HG02852 (cell line): ENCODE measurements around the gene ADRA2C.
"Not testable (repeated sequence)": the region's sequence is repeated elsewhere in the genome, so short reads cannot be mapped to it uniquely, and the experiment has no call there.

Experiments
- ATAC-seq: cut with Tn5 transposase; IDR thresholded peaks from one replicate; pipeline ENCODE4 v1.9.1; 2021; ENCODE audit warnings: mild to moderate bottlenecking, moderate library complexity; ENCODE audit not compliant: unreplicated experiment

Gene ADRA2C

GRCh38 chr4:3810111-3810680 lies 44.0 kb downstream of the ADRA2C start:
- ATAC-seq = no peak

- ATAC-seq = no peak
These were observed 44.8 kb downstream of the ADRA2C start for GRCh38 chr4:3810796-3811485.

- no peak for ATAC-seq
These were observed 45.4 kb downstream of the ADRA2C start for GRCh38 chr4:3811621-3812020.

- ATAC-seq = no peak
These were observed 46.2 kb downstream of the ADRA2C start for GRCh38 chr4:3812211-3812934.

GRCh38 chr4:3813151-3814052 lies 47.2 kb downstream of the ADRA2C start:
- ATAC-seq = no peak

- ATAC-seq = no peak
These were observed 47.9 kb downstream of the ADRA2C start for GRCh38 chr4:3814053-3814570.

GRCh38 chr4:3814838-3815237 lies 48.7 kb downstream of the ADRA2C start:
- not testable (repeated sequence) for ATAC-seq

- ATAC-seq = no peak
These were observed 50.2 kb downstream of the ADRA2C start for GRCh38 chr4:3816256-3816825.

GRCh38 chr4:3816983-3817960 lies 51.1 kb downstream of the ADRA2C start:
- ATAC-seq = no peak
